ENCODE results near the gene PTPRT. TPM values are rescaled to one million over a fixed set of nuclear protein-coding genes. Genes with fewer than 3 reads are reported as not detected.

The PTPRT gene
- total and polyA plus RNA-seq, 2 of the 4 experiments (the other 2 are of a cell fraction) = not detected

DNA sequence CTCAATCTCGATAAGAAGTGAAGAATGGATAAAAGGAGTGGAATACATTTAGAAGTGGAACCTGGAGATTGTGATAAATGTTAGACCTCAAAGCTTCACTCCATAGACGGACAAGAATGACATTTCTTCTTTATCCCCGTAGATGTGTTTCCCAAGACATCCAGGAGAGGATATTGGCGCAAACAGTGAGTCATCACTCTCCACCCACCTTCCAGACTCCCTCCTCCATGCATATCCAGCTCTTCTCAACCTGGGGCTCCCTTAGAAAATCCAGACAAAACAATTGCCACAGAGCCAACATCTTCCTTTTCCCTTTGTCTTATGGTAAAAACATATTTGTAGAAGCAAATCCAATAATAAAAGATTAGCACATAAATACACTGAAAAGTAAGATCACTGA, 586.1 kb downstream of the PTPRT start:
- BruUV-seq (replicated peaks) = no TSS peak
- Histone ChIP-seq H3K23ac (ENCODE audit: low read depth, low read length) (no peak overlapping the region), H3K4me2 (ENCODE audit: low read depth, low read length) (no peak overlapping the region), H3K79me1 (ENCODE audit: low read depth in 1 of 2, low read length in 2 of 2) (no peaks in the 10 kb centered on the region), H4K8ac (ENCODE audit: low read depth in 2 of 2, low read length in 2 of 2) (no peak overlapping the region), H4K20me1 (ENCODE audit: insufficient read depth, low read length) (no peaks in the 10 kb centered on the region), H2AK5ac (ENCODE audit: low read depth, low read length) (no peak overlapping the region), H3K9me3 (ENCODE audit: control insufficient read depth, insufficient read depth, low read length) (peaks cover 27% of the 10 kb centered on the region), H3K27ac (ENCODE audit: insufficient read depth, low read length) (no peak overlapping the region), H4K91ac (ENCODE audit: insufficient read depth, low read depth, low read length) (no peak overlapping the region), H2BK20ac (ENCODE audit: low read depth, low read length) (no peak overlapping the region), H2BK15ac (ENCODE audit: low read depth, low read length) (no peak overlapping the region), H3K9me1 (ENCODE audit: insufficient read depth, low read length) (no peaks in the 10 kb centered on the region), H3K36me3 (ENCODE audit: control insufficient read depth, insufficient read depth, low read length) (no peaks in the 10 kb centered on the region), H2AK9ac (replicated peaks; ENCODE audit: low read depth, low read length, poor library complexity) (no peak overlapping the region), H3K4ac (ENCODE audit: low read depth, low read length) (no peak overlapping the region), H3K9ac (ENCODE audit: low read depth, low read length) (no peak overlapping the region), H2AFZ (replicated peaks; ENCODE audit: low read length, poor library complexity) (no peak overlapping the region), H3K4me1 (ENCODE audit: control insufficient read depth, insufficient read depth, low read length) (no peaks in the 10 kb centered on the region), H2BK120ac (ENCODE audit: low read depth, low read length) (no peak overlapping the region), H3K27me3 (ENCODE audit: control insufficient read depth, insufficient read depth, low read length) (no peaks in the 10 kb centered on the region), H3K18ac (ENCODE audit: low read depth, low read length) (no peak overlapping the region), H3K14ac (replicated peaks; ENCODE audit: low read depth, low read length) (no peak overlapping the region), H2BK5ac (ENCODE audit: low read depth, low read length, poor library complexity, severe bottlenecking) (no peak overlapping the region), H3K4me3 (ENCODE audit: insufficient read depth, low read depth, low read length) (no peak overlapping the region), H3K56ac (ENCODE audit: extremely low read depth, insufficient read depth, low read length) (no peak overlapping the region), H4K5ac (ENCODE audit: low read depth, low read length) (no peak overlapping the region)
- in situ Hi-C loops (cut with MboI; ENCODE audit: low sequenced_read_pairs) (no loop called here), dilution Hi-C loops (cut with HindIII; ENCODE audit: low sequenced_read_pairs, unreplicated experiment) (no loop called here), intact Hi-C loops (cut with micrococcal nuclease) (no loop called here)
- ChIA-PET POLR2A (ENCODE audit: unreplicated experiment) (no interaction called here), CTCF (no interaction called here)
- TF ChIP-seq RAD21 (IDR thresholded peaks at IDR 0.05; ENCODE audit: low read length) = no peak
- TF ChIP-seq RFX5 (IDR thresholded peaks at IDR 0.05; ENCODE audit: low read depth, low read length) = no peak
- TF ChIP-seq BHLHE40 (IDR thresholded peaks at IDR 0.05; ENCODE audit: low read depth, low read length) = no peak
- TF ChIP-seq MXI1 (IDR thresholded peaks at IDR 0.05; ENCODE audit: borderline replicate concordance, low read depth, low read length) = no peak
- TF ChIP-seq MAZ (IDR thresholded peaks at IDR 0.05; ENCODE audit: borderline replicate concordance, low read depth, low read length) = no peak
- no peak for TF ChIP-seq NFE2L2 (IDR thresholded peaks at IDR 0.05; ENCODE audit: low read depth, low read length)
- no peak for TF ChIP-seq FOS (IDR thresholded peaks at IDR 0.05; ENCODE audit: low read depth, low read length)
- no peak for TF ChIP-seq RCOR1 (IDR thresholded peaks at IDR 0.05; ENCODE audit: insufficient replicate concordance, low read length)
- no peak for TF ChIP-seq SMC3 (IDR thresholded peaks at IDR 0.05; ENCODE audit: low read depth, low read length)
- no peak for TF ChIP-seq CEBPB (IDR thresholded peaks at IDR 0.05; ENCODE audit: low read depth, low read length)
- no peak for TF ChIP-seq MAFK (IDR thresholded peaks at IDR 0.05; ENCODE audit: low read depth, low read length)
- TF ChIP-seq POLR2A (IDR thresholded peaks at IDR 0.05; ENCODE audit: low read depth, low read length) = no peak
- ATAC-seq (ENCODE audit: low read depth) (no peak), DNase-seq (no peak)
- no CpG with 5 or more reads among the region's 4 CpGs for WGBS, 2 experiments (ENCODE audit: extremely low coverage in 2 of 2, insufficient read length in 1 of 2)

All from IMR-90 (cell line).